ENCODE results near the gene LRTM2. TPM values are rescaled to one million over a fixed set of nuclear protein-coding genes. Genes with fewer than 3 reads are reported as not detected.

The LRTM2 gene
- total RNA-seq, 4 donors from 2014 or later, result 0.26 TPM; not detected in 3

DNA sequence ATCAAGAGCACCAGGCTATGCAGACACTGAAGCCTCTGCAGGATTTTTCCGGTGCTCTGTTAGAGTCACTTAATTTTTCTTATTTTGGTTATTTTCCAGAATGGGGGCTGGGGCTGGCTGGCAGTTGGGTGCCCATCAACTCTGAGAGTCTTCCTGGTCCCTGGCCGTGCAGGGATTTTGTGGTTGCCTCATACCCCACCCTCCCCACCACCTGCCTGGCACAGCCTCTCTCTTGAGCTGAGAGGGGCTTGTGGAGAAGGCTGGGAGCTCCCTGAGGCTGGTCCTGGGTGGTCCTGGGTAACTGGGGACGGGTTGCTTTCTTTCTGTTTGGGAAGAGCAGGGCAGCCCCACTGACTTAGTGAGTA, 23.3 kb downstream of the LRTM2 start:
- no peak overlapping the region for H3K27ac ChIP-seq
- DNase-seq (ENCODE audit: low spot score in 2 of 2), result peak in 1 of 2 donors; percentile 64
- TF ChIP-seq, protein P1, sequence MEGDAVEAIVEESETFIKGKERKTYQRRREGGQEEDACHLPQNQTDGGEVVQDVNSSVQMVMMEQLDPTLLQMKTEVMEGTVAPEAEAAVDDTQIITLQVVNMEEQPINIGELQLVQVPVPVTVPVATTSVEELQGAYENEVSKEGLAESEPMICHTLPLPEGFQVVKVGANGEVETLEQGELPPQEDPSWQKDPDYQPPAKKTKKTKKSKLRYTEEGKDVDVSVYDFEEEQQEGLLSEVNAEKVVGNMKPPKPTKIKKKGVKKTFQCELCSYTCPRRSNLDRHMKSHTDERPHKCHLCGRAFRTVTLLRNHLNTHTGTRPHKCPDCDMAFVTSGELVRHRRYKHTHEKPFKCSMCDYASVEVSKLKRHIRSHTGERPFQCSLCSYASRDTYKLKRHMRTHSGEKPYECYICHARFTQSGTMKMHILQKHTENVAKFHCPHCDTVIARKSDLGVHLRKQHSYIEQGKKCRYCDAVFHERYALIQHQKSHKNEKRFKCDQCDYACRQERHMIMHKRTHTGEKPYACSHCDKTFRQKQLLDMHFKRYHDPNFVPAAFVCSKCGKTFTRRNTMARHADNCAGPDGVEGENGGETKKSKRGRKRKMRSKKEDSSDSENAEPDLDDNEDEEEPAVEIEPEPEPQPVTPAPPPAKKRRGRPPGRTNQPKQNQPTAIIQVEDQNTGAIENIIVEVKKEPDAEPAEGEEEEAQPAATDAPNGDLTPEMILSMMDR (IDR thresholded peaks at IDR 0.05), result no peak
- no peak for TF ChIP-seq EP300 (IDR thresholded peaks at IDR 0.05)
- TF ChIP-seq POLR2AphosphoS5 (IDR thresholded peaks at IDR 0.05), result no peak
- no peak for TF ChIP-seq POLR2A (IDR thresholded peaks at IDR 0.05)
- H3K4me3 ChIP-seq, result no peak overlapping the region
- no peaks in the 10 kb centered on the region for H3K36me3 ChIP-seq
- H3K27me3 ChIP-seq, result peaks cover 49% of the 10 kb centered on the region
- WGBS, result 49% methylated on average over 3 of the region's 3 CpGs
- no peaks in the 10 kb centered on the region for H3K4me1 ChIP-seq
- no peaks in the 10 kb centered on the region for H3K9me3 ChIP-seq

DNA sequence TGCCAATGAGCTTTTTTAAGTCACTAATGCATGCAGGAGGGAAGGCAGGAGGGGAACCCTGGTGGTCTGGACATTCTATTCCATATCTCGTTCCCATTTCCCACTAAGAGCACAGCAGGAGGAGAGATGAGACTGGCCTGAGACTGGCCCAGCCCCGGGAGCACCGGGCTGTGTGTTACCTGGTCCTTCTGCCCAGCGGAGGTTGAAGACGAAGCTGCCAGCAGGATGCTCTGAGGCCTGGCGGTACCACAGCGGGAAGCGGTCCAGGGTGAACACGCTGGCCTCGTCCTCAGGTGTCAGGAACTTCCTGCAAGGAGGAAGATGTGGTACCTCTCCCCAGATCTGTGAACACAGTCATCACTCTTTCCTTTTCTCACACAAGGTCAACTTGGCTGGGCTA, 23.9 kb downstream of the LRTM2 start:
- Histone ChIP-seq H3K27me3 (peaks cover 43% of the 10 kb centered on the region), H3K4me1 (no peaks in the 10 kb centered on the region), H3K36me3 (no peaks in the 10 kb centered on the region), H3K4me3 (no peak overlapping the region), H3K9me3 (no peaks in the 10 kb centered on the region), H3K27ac (no peak overlapping the region)
- TF ChIP-seq, protein P1 (IDR thresholded peaks at IDR 0.05), result no peak
- TF ChIP-seq EP300 (IDR thresholded peaks at IDR 0.05), result no peak
- TF ChIP-seq POLR2A (IDR thresholded peaks at IDR 0.05), result no peak
- no peak for TF ChIP-seq POLR2AphosphoS5 (IDR thresholded peaks at IDR 0.05)
- DNase-seq (ENCODE audit: low spot score in 2 of 2), result peak in 1 of 2 donors; percentile 40
- WGBS, result 70% methylated on average over 6 of the region's 10 CpGs

DNA sequence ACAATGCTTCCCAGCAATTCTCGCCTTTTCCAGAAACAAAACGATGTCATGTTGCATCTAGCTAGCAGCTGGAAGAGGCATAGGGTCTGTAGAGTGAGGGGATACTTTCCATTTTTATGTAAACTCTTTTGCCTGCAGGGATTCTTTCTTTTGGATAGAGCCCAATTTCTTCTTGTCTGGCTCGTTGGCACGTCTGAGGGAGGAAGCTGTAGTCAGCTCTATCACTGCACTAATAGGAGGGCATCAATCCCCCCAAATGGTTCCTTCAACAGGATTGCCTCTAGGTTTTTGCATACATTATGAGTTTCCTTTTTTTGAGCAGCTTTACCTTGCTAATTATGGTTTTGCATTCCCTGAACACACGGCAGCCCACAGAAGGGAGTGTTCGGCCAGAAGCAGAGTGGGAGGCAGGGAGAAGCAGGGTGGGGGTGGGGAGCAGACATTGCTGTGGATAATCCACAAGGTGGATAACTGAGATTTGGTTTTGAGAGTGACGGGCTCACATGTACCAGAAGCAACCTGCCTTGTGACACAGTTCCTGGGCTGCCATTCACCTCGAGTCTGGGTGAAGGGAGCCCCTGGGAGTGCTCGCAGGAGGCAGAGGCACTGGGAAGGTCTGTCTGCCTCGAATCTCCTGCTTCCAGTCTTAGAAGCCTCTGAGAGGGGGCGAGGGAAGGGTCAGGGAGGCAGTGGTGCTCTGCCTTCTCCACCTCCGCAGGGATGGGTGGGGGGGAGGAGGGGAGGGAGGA, 24.5 kb downstream of the LRTM2 start:
- no peak overlapping the region for H3K27ac ChIP-seq
- peaks cover 40% of the 10 kb centered on the region for H3K27me3 ChIP-seq
- H3K4me1 ChIP-seq, result no peaks in the 10 kb centered on the region
- H3K9me3 ChIP-seq, result no peaks in the 10 kb centered on the region
- 45% methylated on average over 10 of the region's 12 CpGs for WGBS
- no peaks in the 10 kb centered on the region for H3K36me3 ChIP-seq
- DNase-seq (ENCODE audit: low spot score in 2 of 2), result peak in 1 of 2 donors; percentile 37
- TF ChIP-seq, protein P1 (IDR thresholded peaks at IDR 0.05), result no peak
- TF ChIP-seq EP300 (IDR thresholded peaks at IDR 0.05) (no peak), POLR2AphosphoS5 (IDR thresholded peaks at IDR 0.05) (no peak), POLR2A (IDR thresholded peaks at IDR 0.05) (no peak)
- no peak overlapping the region for H3K4me3 ChIP-seq

DNA sequence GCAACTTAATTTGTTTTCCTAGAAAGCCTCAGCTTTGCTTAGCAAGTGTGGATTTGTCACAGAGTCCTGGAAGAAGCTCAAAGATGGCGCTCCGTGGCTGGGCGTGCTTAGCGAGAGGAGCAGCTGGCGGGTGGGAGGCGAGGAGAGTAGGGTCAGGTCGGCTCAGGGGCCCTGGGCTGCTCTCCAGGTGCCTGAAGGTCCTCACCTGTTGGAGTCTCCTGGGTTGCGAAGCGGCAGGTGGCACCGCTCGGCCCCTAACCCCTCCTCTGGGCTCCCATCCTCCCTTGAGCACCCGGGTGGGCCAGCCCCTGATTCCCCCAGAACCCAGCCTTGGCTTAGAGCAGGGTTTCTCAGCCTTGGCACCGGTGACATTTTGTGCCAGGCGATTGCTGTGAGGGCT, 25.1 kb downstream of the LRTM2 start:
- H3K27me3 ChIP-seq, result peaks cover 40% of the 10 kb centered on the region
- TF ChIP-seq, protein P1 (IDR thresholded peaks at IDR 0.05), result no peak
- TF ChIP-seq POLR2A (IDR thresholded peaks at IDR 0.05) (no peak), POLR2AphosphoS5 (IDR thresholded peaks at IDR 0.05) (no peak), EP300 (IDR thresholded peaks at IDR 0.05) (no peak)
- no peak overlapping the region for H3K4me3 ChIP-seq
- no peak overlapping the region for H3K27ac ChIP-seq
- no peaks in the 10 kb centered on the region for H3K4me1 ChIP-seq
- peak in 1 of 2 donors; percentile 72 for DNase-seq (ENCODE audit: low spot score in 2 of 2)
- 81% methylated on average over 12 of the region's 14 CpGs for WGBS
- H3K36me3 ChIP-seq, result no peaks in the 10 kb centered on the region
- H3K9me3 ChIP-seq, result no peaks in the 10 kb centered on the region

DNA sequence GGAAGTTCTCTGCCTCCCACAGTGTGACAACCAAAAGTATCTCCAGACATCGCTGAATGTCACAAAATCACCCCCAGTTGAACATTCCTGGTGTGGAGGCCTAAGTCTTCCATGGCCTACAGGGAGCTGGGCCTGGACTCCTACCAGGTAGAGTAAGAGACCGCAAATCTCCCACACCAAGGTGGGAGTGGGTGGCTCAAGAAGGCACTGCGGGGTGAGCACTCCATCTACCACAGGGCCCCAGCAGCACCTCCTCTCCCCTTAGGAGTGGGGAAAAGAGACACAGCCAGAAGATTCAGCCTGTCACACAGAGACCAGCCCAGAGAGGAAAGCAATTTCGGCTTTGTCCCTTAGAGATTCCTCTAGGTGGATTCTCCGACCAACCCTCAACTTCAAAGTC, 25.5 kb downstream of the LRTM2 start:
- peak in 1 of 2 donors; percentile 21 for DNase-seq (ENCODE audit: low spot score in 2 of 2)
- 98% methylated on average over 5 of the region's 5 CpGs for WGBS
- Histone ChIP-seq H3K27ac (no peak overlapping the region), H3K36me3 (no peaks in the 10 kb centered on the region), H3K27me3 (peaks cover 40% of the 10 kb centered on the region), H3K9me3 (no peaks in the 10 kb centered on the region), H3K4me1 (no peaks in the 10 kb centered on the region), H3K4me3 (no peak overlapping the region)
- no peak for TF ChIP-seq POLR2AphosphoS5 (IDR thresholded peaks at IDR 0.05)
- no peak for TF ChIP-seq POLR2A (IDR thresholded peaks at IDR 0.05)
- TF ChIP-seq, protein P1 (IDR thresholded peaks at IDR 0.05), result no peak
- TF ChIP-seq EP300 (IDR thresholded peaks at IDR 0.05), result no peak
